GM12892 (cell line): ENCODE data around the gene EDN2.

ENCODE experiments used
- DNase-seq: peaks from one replicate; pipeline ENCODE4 v3.0.0; 2011; ENCODE audit not compliant: insufficient read length
- FAIRE-seq: peaks from 2 replicates; lab custom pipeline; 2011; peaks lifted over from hg19 to GRCh38; lab: Jason Lieb, UNC
- POLR2A ChIP-seq: IDR thresholded peaks from 2 replicates; pipeline ENCODE4 v1.6.1; 2011; ENCODE audit warnings: low read depth, low read length, control low read depth
- POLR2AphosphoS5 ChIP-seq: IDR thresholded peaks from 2 replicates; pipeline ENCODE4 v1.6.1; 2011; ENCODE audit warnings: low read depth, low read length, control low read depth
- TAF1 ChIP-seq: IDR thresholded peaks from 2 replicates; pipeline ENCODE4 v1.6.1; 2011; ENCODE audit warnings: low read depth, mild to moderate bottlenecking, control low read depth, low read length, borderline replicate concordance

Gene EDN2

GRCh38 chr1:41515778-41516167, 31.3 kb upstream of the EDN2 start:
- DNase-seq (no peak), FAIRE-seq (no peak)
- no peak for TF ChIP-seq POLR2A

GRCh38 chr1:41515131-41515678, 30.7 kb upstream of the EDN2 start:
- no peak for TF ChIP-seq POLR2AphosphoS5
- no peak for TF ChIP-seq TAF1
- no peak for TF ChIP-seq POLR2A
- DNase-seq (no peak), FAIRE-seq (no peak)

DNA sequence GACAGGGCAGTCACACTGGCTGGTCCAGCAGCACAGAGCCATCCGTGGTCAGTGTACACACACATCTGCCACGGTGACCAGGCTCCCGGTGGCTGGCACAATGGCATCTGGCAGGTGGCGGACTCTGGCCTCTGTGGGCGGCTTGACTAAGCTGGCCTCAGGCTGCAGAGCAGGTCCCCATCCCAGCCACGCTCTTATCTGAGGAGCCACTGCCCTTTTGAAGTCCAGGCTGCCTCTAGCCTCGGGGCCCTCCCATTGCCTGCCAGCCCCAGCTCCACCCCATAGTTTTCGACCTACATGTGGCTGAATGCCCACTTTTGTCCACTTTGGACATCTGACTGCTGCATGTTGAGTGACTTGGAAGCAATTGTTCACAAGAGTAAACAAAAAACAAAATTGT, 29.9 kb upstream of the EDN2 start:
- FAIRE-seq: no peak
- DNase-seq: no peak
- no peak for TF ChIP-seq POLR2A
- TF ChIP-seq POLR2AphosphoS5: no peak
- no peak for TF ChIP-seq TAF1

DNA sequence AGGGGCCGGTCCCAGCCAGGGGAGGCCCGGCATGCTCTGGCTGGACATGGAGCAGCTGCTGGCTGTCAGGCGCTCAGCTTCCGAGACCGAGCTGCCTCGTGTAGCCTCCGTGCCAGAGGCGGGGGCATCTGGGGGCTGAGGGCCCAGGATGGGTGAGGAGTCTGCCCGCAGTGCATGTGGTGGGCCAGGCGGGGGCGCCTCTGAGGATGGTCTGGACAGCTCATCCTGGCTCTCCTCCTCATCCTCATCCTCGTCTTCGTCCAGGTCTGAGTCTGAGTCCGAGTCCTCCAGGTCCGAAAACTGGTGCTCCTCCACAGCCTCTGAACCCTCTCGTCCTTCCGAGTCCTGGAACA, 28.9 kb upstream of the EDN2 start:
- FAIRE-seq (peak; percentile 17), DNase-seq (peak; percentile 58)
- TF ChIP-seq POLR2AphosphoS5 (no peak), TAF1 (no peak), POLR2A (no peak)

- FAIRE-seq (no peak), DNase-seq (no peak)
- TF ChIP-seq POLR2AphosphoS5 (no peak), TAF1 (no peak), POLR2A (no peak)
Measured at GRCh38 chr1:41512701-41513382, 28.4 kb upstream of the EDN2 start.

DNA sequence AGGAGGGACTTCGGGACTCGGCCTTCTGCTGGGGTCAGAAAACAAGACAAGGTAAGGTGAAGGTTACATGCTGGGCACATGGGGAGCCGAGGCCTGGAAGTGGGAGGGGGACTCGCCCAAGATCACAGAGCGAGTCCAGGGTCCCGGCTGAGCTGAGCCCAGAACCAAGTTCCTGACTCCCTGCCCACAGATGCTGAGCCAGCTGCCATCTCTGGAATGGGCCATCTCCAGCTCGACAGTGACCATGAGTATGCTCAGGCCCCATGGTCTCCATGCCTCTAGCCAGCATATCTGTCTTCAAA, 26.7 kb upstream of the EDN2 start:
- DNase-seq: no peak
- TF ChIP-seq POLR2A (no peak), TAF1 (no peak), POLR2AphosphoS5 (no peak)
- no peak for FAIRE-seq

- TF ChIP-seq POLR2A (no peak), POLR2AphosphoS5 (no peak), TAF1 (no peak)
- no peak for DNase-seq
- no peak for FAIRE-seq
Measured at GRCh38 chr1:41510531-41511238, 26.2 kb upstream of the EDN2 start.

GRCh38 chr1:41509270-41509671, 24.8 kb upstream of the EDN2 start:
- TF ChIP-seq TAF1 (no peak), POLR2A (no peak), POLR2AphosphoS5 (no peak)
- DNase-seq: no peak
- no peak for FAIRE-seq

GRCh38 chr1:41508290-41508689, 23.8 kb upstream of the EDN2 start:
- FAIRE-seq: no peak
- DNase-seq: no peak

DNA sequence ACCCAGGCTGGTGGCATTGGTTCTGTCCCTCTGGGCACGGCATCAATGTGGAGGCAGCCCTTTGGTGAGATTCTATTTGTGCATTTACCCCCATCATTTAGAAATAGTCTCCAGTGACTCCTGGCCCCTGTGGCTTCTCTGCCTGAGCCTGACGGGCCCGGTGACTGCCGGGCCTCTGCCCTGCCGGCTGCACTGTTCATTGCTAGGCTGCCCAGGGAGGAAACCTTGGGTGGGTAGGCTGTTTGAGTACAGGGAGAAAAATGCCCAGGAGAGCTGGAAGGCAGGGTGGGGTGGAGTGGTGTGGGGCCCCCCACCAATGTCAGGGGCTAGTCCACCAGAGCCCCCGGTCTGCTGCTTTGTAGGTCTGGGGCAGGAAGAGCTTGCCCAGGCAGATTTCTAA, 23.4 kb upstream of the EDN2 start:
- TF ChIP-seq POLR2A: no peak
- TF ChIP-seq POLR2AphosphoS5: no peak
- DNase-seq: no peak
- FAIRE-seq: no peak

More at GRCh38 chr1:41508290-41508689, 23.8 kb upstream of the EDN2 start:
- TF ChIP-seq TAF1 (no peak), POLR2A (no peak), POLR2AphosphoS5 (no peak)

- TF ChIP-seq POLR2A (no peak), POLR2AphosphoS5 (no peak), TAF1 (no peak)
- FAIRE-seq: no peak
- no peak for DNase-seq
Measured at GRCh38 chr1:41507110-41507720, 22.7 kb upstream of the EDN2 start.

DNA sequence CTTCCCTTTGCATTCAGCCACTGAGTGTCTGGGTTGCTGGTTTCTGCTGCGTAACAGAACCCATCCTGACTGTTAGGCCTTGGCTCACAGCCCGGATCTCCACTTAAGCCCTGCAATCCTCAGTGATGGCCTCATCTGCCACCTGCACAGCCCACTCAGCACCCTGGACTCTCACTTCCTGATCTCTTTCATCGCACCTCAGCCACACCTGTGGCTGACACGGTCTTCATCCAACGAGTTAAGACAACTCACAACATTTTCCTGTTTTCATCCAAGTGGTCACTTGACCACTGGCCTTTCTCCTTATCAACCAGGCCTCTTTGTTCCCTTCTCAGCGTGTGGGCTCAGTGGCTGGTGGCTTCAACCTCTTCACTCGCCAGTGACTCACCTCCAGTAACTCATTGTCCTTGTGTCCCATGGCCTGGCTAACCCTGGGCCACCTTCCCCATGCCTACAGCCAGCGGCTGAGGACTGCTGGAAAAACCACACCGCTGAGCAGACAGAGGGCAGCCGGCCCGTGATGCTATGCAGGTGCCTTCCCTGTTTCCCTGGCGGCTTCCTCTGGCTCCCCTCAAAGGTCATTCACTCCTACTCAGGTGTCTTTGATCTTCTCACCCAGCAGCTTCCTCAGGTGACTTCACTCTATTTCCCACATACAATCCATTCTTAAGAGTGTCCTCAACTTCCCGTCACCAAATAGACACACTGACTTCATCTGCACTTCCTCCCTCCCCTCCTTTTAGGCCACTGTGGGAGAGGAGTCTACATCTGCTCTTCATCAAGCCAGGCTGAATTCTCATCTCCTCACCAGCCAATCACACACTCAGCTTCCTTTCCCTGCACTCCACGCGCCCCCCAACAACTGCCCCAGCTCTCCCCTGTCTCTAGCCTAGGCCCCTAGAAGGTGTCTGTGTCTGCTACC, 19.9 kb upstream of the EDN2 start:
- FAIRE-seq: no peak
- TF ChIP-seq POLR2AphosphoS5: no peak
- TF ChIP-seq TAF1: no peak
- DNase-seq: no peak
